ENCODE results near the gene SMARCD3.

Gene SMARCD3

DNA sequence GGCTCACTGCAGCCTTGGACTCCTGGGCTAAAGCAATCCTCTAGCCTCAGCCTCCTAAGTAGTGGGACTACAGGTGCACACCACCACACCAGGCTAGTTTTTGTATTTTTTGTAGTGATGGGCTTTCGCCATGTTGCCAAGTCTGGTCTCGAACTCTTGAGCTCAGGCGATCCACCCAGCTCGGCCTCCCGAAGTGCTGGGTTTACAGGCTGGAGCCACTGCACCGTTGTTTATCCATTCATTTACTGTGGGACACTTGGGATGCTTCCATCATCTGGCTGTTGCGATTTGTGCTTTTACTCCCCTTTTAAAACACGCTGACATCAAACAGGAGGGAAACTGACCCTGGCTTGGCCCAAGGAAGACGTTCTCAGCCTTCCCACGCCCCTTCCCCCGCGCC lies 30.5 kb upstream of the SMARCD3 start:
- H3K36me3 ChIP-seq (ENCODE audit: control insufficient read depth, insufficient read depth, low read length): no peaks in the 10 kb centered on the region
- H3K4me1 ChIP-seq (ENCODE audit: control insufficient read depth, insufficient read depth, low read length): peaks cover 13% of the 10 kb centered on the region
- H3K9ac ChIP-seq (ENCODE audit: low read length): no peak overlapping the region
- no peaks in the 10 kb centered on the region for H3K9me3 ChIP-seq (ENCODE audit: control insufficient read depth, low read length)
- H3K4me3 ChIP-seq (ENCODE audit: low read length): no peak overlapping the region
- peaks cover 22% of the 10 kb centered on the region for H3K27me3 ChIP-seq (ENCODE audit: control insufficient read depth, insufficient read depth, low read length)

GRCh38 chr7:151277631-151278030 lies 29.1 kb upstream of the SMARCD3 start:
- Histone ChIP-seq H3K4me1 (ENCODE audit: control insufficient read depth, insufficient read depth, low read length) (peaks cover 13% of the 10 kb centered on the region), H3K27me3 (ENCODE audit: control insufficient read depth, insufficient read depth, low read length) (peaks cover 22% of the 10 kb centered on the region), H3K9ac (ENCODE audit: low read length) (no peak overlapping the region), H3K4me3 (ENCODE audit: low read length) (no peak overlapping the region), H3K36me3 (ENCODE audit: control insufficient read depth, insufficient read depth, low read length) (no peaks in the 10 kb centered on the region), H3K9me3 (ENCODE audit: control insufficient read depth, low read length) (no peaks in the 10 kb centered on the region)

GRCh38 chr7:151276666-151277590 lies 28.4 kb upstream of the SMARCD3 start:
- H3K4me1 ChIP-seq (ENCODE audit: control insufficient read depth, insufficient read depth, low read length): peaks cover 13% of the 10 kb centered on the region
- no peaks in the 10 kb centered on the region for H3K36me3 ChIP-seq (ENCODE audit: control insufficient read depth, insufficient read depth, low read length)
- no peak overlapping the region for H3K4me3 ChIP-seq (ENCODE audit: low read length)
- peak overlapping the region; percentile 22 for H3K9ac ChIP-seq (ENCODE audit: low read length)
- H3K9me3 ChIP-seq (ENCODE audit: control insufficient read depth, low read length): no peaks in the 10 kb centered on the region
- H3K27me3 ChIP-seq (ENCODE audit: control insufficient read depth, insufficient read depth, low read length): peaks cover 22% of the 10 kb centered on the region

DNA sequence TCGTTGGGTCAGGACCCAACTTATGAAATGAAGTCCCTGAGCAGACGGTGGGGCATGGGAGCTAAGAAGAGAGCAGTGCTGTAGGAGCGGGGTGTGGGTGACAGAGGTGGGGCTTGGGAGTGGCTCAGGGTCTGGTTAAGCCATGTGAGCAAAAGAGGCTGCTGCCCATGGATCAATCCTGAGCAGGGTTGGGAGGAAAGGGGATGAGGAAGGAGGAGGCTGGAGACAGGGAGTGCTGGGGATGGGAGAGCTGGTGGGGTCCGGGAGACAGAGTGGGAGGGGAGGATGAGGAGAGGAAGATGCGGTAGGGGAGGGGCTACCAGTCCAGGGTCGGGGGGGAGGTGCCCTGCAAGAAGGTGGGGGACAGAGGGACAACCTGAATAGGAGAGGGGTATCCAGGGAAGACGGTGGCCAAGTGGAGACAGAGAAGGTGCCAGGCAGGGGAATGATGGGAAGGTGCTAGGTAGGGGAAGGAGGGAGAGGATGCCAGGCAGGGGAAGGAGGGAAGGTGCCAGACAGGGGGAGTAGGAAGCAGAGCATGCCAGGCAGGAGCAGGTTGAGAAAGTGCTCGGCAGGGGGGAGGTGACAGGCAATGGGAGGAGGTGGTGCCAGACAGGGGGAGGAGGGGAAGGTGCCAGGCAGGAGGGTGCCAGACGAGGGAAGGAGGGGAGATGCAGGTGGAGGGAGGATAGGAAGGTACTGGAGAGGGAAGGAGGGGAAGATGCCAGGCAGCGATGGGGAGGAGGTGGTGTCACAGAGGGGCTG lies 27.5 kb upstream of the SMARCD3 start:
- H3K36me3 ChIP-seq (ENCODE audit: control insufficient read depth, insufficient read depth, low read length): no peaks in the 10 kb centered on the region
- H3K9me3 ChIP-seq (ENCODE audit: control insufficient read depth, low read length): no peaks in the 10 kb centered on the region
- H3K27me3 ChIP-seq (ENCODE audit: control insufficient read depth, insufficient read depth, low read length): peaks cover 22% of the 10 kb centered on the region
- H3K4me3 ChIP-seq (ENCODE audit: low read length): no peak overlapping the region
- no peak overlapping the region for H3K9ac ChIP-seq (ENCODE audit: low read length)
- H3K4me1 ChIP-seq (ENCODE audit: control insufficient read depth, insufficient read depth, low read length): peaks cover 13% of the 10 kb centered on the region

- H3K9me3 ChIP-seq (ENCODE audit: control insufficient read depth, low read length): no peaks in the 10 kb centered on the region
- no peaks in the 10 kb centered on the region for H3K36me3 ChIP-seq (ENCODE audit: control insufficient read depth, insufficient read depth, low read length)
- H3K4me3 ChIP-seq (ENCODE audit: low read length): no peak overlapping the region
- peaks cover 22% of the 10 kb centered on the region for H3K27me3 ChIP-seq (ENCODE audit: control insufficient read depth, insufficient read depth, low read length)
- H3K9ac ChIP-seq (ENCODE audit: low read length): no peak overlapping the region
- H3K4me1 ChIP-seq (ENCODE audit: control insufficient read depth, insufficient read depth, low read length): peaks cover 13% of the 10 kb centered on the region
Measured at GRCh38 chr7:151274936-151275812, 26.7 kb upstream of the SMARCD3 start.

DNA sequence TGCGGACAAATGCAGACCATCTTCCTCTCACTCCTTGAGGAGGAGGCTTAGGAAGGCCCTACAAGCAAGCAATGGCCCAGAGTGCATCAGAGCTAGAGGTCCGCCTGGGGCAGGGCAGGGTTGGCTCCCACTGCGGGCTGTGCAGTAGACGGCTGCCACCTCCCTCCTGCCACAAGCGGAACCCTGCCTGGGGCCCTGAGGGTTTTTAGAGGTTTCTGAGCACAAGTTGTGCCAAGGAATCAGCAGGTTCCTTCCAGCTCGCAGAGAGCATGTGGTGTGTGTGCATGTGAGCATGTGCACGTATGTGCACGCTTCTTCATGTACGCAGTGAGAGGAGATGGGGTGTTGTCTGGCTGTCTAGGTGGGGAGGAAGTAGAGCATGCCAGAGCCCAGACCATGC lies 25.9 kb upstream of the SMARCD3 start:
- peaks cover 13% of the 10 kb centered on the region for H3K4me1 ChIP-seq (ENCODE audit: control insufficient read depth, insufficient read depth, low read length)
- peaks cover 22% of the 10 kb centered on the region for H3K27me3 ChIP-seq (ENCODE audit: control insufficient read depth, insufficient read depth, low read length)
- no peak overlapping the region for H3K9ac ChIP-seq (ENCODE audit: low read length)
- no peaks in the 10 kb centered on the region for H3K9me3 ChIP-seq (ENCODE audit: control insufficient read depth, low read length)
- no peak overlapping the region for H3K4me3 ChIP-seq (ENCODE audit: low read length)
- no peaks in the 10 kb centered on the region for H3K36me3 ChIP-seq (ENCODE audit: control insufficient read depth, insufficient read depth, low read length)

DNA sequence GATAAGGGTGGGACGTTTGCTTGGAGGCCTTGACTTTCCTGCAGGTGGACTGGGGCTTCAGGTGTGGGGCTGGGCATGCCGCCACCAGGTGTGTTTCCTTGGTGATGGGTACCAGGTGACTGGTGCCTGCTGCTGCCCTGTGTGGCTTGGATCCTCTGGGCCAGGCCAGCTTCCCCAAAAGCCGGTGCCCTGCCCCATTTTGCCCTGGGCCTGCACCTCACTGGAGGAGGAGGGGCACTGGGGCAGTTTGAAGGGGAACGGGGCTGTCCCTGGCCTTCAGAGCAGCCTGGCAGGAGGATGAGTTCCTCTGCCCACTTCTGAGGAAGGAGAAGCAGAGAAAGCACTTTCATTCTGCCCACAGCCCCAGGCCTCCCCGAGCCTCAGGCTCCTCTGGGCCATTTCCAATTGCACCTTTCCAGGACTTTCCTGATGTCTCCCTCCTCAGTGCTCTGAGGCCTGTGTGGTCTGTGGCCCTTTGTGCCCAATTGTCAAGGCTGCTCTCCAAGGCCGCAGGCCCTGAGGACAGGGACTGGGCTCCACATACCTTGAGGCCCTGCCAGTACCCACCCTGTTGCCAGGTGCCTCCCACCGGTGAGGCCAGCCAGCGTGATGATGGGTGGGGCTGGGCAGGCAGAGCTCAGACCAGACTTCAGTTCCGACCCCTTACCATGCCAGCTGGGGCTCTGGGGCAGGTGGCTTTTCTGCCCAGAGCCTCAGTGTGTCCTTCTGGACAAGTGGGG lies 25.3 kb upstream of the SMARCD3 start:
- Histone ChIP-seq H3K27me3 (ENCODE audit: control insufficient read depth, insufficient read depth, low read length) (peaks cover 22% of the 10 kb centered on the region), H3K9me3 (ENCODE audit: control insufficient read depth, low read length) (no peaks in the 10 kb centered on the region), H3K9ac (ENCODE audit: low read length) (no peak overlapping the region), H3K4me3 (ENCODE audit: low read length) (no peak overlapping the region), H3K4me1 (ENCODE audit: control insufficient read depth, insufficient read depth, low read length) (peaks cover 13% of the 10 kb centered on the region), H3K36me3 (ENCODE audit: control insufficient read depth, insufficient read depth, low read length) (no peaks in the 10 kb centered on the region)

DNA sequence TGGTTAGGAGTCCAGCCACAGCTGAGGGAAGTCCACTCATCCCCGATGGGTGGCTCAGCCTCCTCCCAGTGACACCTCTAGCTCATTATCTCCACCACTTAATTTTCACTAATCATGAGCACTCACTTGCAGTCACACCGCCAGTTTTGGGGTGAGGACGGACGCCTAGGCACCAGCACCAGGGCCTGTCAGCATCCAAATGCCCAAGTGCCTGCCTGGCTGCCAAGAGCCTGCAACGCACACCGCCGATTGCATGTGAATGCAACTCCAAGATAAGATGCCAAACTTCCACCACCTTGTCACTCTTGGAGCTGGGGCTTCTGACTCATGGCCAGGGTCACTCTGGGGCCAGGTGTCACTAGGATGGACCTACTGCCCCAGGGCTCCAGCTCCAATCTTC lies 24.4 kb upstream of the SMARCD3 start:
- peaks cover 13% of the 10 kb centered on the region for H3K4me1 ChIP-seq (ENCODE audit: control insufficient read depth, insufficient read depth, low read length)
- H3K27me3 ChIP-seq (ENCODE audit: control insufficient read depth, insufficient read depth, low read length): peaks cover 21% of the 10 kb centered on the region
- no peaks in the 10 kb centered on the region for H3K9me3 ChIP-seq (ENCODE audit: control insufficient read depth, low read length)
- H3K36me3 ChIP-seq (ENCODE audit: control insufficient read depth, insufficient read depth, low read length): no peaks in the 10 kb centered on the region
- H3K4me3 ChIP-seq (ENCODE audit: low read length): no peak overlapping the region
- no peak overlapping the region for H3K9ac ChIP-seq (ENCODE audit: low read length)

DNA sequence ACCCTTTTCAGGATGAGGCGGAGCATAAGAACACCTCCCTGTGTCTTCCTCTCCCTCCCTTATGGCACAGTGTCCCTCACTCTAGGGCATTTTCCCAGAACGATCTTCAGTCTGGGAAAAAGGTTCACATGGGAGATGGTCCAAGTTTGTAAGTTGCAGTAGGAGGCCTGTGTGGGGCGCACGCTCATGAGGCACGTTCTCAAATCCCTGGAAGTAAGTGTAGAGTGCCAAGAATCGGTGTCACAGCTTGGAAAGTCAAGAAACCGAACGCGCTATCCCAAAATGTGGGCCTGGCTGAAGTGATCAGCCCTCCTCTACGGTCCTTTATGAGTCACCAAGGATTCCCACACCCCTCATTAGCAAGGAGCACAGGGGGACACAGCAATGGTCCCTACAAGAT lies 23.9 kb upstream of the SMARCD3 start:
- peaks cover 17% of the 10 kb centered on the region for H3K27me3 ChIP-seq (ENCODE audit: control insufficient read depth, insufficient read depth, low read length)
- no peak overlapping the region for H3K4me3 ChIP-seq (ENCODE audit: low read length)
- H3K4me1 ChIP-seq (ENCODE audit: control insufficient read depth, insufficient read depth, low read length): peaks cover 10% of the 10 kb centered on the region
- H3K36me3 ChIP-seq (ENCODE audit: control insufficient read depth, insufficient read depth, low read length): no peaks in the 10 kb centered on the region
- no peak overlapping the region for H3K9ac ChIP-seq (ENCODE audit: low read length)
- H3K9me3 ChIP-seq (ENCODE audit: control insufficient read depth, low read length): no peaks in the 10 kb centered on the region

DNA sequence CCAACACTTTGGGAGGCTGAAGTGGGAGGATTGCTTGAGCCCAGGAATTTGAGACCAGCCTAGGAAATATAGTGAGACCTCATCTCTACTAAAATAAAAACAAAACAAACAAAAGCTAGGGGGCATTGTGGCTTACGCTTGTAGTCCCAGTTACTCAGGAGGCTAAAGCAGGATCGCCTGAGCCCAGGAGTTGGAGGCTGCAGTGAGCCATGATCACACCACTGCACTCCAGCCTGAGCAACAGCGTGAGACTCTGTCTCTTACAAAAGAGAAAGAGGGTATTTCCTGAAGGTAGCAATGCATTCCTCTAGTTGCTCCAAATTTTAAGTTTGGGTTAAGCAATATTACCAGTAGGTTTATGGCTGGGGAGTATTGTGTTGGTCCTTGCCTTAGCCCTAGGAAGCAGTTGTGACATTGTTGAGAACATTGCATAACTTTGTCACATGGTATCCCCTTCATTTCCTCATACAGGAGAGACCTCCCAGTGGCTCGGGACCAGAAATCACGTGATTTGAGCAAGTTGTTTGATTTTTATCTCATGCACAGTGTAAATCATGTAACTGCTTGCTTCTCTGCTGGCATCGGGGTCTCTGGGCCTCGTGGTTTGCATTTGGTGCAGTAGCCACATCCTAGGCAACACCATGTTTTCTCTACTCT lies 23.3 kb upstream of the SMARCD3 start:
- no peaks in the 10 kb centered on the region for H3K36me3 ChIP-seq (ENCODE audit: control insufficient read depth, insufficient read depth, low read length)
- peaks cover 15% of the 10 kb centered on the region for H3K27me3 ChIP-seq (ENCODE audit: control insufficient read depth, insufficient read depth, low read length)
- H3K9me3 ChIP-seq (ENCODE audit: control insufficient read depth, low read length): no peaks in the 10 kb centered on the region
- no peak overlapping the region for H3K4me3 ChIP-seq (ENCODE audit: low read length)
- no peak overlapping the region for H3K9ac ChIP-seq (ENCODE audit: low read length)
- H3K4me1 ChIP-seq (ENCODE audit: control insufficient read depth, insufficient read depth, low read length): peaks cover 7% of the 10 kb centered on the region

- Histone ChIP-seq H3K4me1 (ENCODE audit: control insufficient read depth, insufficient read depth, low read length) (no peaks in the 10 kb centered on the region), H3K36me3 (ENCODE audit: control insufficient read depth, insufficient read depth, low read length) (no peaks in the 10 kb centered on the region), H3K9me3 (ENCODE audit: control insufficient read depth, low read length) (no peaks in the 10 kb centered on the region), H3K4me3 (ENCODE audit: low read length) (no peak overlapping the region), H3K27me3 (ENCODE audit: control insufficient read depth, insufficient read depth, low read length) (no peaks in the 10 kb centered on the region), H3K9ac (ENCODE audit: low read length) (no peak overlapping the region)
Measured at GRCh38 chr7:151269511-151269910, 21.0 kb upstream of the SMARCD3 start.

Measured in mucosa of stomach (tissue), 1 donor.